Measurements from ENCODE around the gene PRAMEF20.
"Not testable (repeated sequence)": the region's sequence is repeated elsewhere in the genome, so short reads cannot be mapped to it uniquely, and the experiment has no call there.

The PRAMEF20 gene

DNA sequence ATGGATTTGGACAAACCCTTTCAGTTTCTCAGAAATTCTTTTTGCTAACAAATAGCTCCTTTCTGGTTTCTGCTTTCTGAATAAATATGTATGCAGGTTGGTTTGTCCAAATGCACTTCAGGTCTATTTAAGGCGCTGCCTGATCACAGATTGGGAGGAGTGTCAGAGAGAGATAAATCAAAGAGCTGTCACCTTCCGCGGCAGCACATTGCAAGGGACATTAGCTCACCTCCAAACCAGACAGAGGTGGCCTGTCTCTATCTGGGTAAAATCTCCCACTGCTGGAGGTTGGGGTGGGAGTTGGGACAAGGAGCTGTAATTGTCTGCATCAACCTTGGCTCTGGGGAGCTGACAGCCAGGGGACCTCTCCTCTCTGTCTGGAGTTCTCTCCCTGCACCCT, 25.2 kb downstream of the PRAMEF20 start:
- DNase-seq (ENCODE audit: low spot score), result no peak
- TF ChIP-seq, protein P1, sequence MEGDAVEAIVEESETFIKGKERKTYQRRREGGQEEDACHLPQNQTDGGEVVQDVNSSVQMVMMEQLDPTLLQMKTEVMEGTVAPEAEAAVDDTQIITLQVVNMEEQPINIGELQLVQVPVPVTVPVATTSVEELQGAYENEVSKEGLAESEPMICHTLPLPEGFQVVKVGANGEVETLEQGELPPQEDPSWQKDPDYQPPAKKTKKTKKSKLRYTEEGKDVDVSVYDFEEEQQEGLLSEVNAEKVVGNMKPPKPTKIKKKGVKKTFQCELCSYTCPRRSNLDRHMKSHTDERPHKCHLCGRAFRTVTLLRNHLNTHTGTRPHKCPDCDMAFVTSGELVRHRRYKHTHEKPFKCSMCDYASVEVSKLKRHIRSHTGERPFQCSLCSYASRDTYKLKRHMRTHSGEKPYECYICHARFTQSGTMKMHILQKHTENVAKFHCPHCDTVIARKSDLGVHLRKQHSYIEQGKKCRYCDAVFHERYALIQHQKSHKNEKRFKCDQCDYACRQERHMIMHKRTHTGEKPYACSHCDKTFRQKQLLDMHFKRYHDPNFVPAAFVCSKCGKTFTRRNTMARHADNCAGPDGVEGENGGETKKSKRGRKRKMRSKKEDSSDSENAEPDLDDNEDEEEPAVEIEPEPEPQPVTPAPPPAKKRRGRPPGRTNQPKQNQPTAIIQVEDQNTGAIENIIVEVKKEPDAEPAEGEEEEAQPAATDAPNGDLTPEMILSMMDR (IDR thresholded peaks at IDR 0.05; ENCODE audit: extremely low read depth, missing control alignments), result no peak

DNA sequence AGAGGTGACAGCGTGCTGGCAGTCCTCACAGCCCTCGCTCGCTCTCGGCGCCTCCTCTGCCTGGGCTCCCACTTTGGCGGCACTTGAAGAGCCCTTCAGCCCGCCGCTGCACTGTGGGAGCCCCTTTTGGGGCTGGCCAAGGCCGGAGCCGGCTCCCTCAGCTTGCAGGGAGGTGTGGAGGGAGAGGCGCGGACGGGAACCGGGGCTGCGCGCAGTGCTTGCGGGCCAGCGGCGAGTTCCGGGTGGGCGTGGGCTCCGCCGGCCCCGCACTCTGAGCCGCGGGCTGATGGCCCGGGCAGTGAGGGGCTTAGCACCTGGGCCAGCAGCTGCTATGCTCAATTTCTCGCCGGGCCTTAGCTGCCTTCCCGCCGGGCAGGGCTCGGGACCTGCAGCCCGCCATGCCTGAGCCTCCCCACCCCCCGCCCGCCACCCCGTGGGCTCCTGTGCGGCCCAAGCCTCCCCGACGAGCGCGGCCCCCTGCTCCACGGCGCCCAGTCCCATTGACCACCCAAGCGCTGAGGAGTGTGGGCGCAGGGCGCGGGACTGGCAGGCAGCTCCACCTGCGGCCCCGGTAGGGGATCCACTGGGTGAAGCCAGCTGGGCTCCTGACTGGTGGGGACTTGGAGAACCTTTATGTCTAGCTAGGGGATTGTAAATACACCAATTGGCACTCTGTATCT, 29.0 kb downstream of the PRAMEF20 start:
- not testable (repeated sequence) for DNase-seq (ENCODE audit: low spot score)

DNA sequence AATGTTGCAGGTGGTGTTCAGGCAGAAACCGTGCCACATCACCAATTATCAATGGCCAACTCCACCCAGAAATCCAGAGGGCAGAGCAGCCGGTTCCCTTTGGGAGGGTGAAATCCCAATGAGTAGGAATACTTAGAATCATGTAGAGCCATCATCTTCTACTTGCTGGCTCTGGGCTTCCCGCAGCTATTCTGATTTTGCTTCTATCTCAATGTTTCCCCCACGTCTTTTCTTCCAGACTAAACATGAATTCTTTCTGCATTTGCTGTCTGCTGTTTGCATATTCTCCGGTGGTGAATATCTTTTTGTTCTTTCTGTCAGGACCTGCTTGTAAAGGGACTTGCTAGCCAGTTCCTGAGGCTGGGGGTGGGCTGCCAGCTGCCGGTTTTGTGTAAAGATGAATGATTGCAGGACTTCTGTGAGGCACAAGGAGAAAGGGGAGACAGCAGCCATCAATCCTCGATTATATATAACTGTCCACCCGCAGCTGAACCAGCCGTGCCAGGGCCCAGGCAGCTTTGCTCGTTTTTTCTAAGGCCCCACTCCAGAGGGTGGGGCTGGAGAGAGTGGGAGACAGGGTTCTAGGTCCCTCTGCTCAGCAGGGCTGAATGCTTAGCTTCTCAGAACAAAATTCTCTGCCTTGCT, 33.2 kb downstream of the PRAMEF20 start:
- TF ChIP-seq, protein P1 (IDR thresholded peaks at IDR 0.05; ENCODE audit: extremely low read depth, missing control alignments), result no peak
- no peak for DNase-seq (ENCODE audit: low spot score)

GRCh38 chr1:13450204-13450603, 40.0 kb downstream of the PRAMEF20 start:
- no peak for DNase-seq (ENCODE audit: low spot score)

DNA sequence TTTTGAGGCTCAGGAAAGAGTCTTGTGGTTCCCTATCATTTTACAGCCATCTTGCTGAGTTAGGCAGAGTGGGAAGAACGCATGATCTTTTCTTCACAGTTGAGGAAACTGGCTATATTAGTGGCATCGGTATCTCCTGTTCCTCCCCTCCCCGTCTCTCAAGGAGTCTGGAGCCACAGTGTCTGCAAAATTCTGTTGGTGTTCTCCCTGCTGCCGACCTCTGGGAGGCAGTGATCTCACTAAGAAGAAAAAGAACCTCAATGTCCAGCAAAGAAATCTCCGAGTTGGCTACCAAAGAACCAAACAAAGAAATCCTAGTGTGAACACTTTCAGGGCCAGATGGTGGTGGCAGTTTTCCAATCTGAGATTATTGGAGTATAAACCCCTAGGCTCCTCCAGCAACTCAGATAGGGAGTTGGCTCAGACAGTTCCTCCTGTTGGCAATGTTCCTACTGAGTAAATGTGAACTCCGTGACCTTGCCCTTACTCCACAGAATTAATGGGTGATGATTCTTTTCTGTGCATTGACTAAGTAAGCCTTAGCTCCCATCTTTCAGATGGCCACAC, 41.2 kb downstream of the PRAMEF20 start:
- TF ChIP-seq, protein P1 (IDR thresholded peaks at IDR 0.05; ENCODE audit: extremely low read depth, missing control alignments), result no peak
- no peak for DNase-seq (ENCODE audit: low spot score)

More at GRCh38 chr1:13450204-13450603, 40.0 kb downstream of the PRAMEF20 start:
- TF ChIP-seq, protein P1 (IDR thresholded peaks at IDR 0.05; ENCODE audit: extremely low read depth, missing control alignments), result no peak

DNA sequence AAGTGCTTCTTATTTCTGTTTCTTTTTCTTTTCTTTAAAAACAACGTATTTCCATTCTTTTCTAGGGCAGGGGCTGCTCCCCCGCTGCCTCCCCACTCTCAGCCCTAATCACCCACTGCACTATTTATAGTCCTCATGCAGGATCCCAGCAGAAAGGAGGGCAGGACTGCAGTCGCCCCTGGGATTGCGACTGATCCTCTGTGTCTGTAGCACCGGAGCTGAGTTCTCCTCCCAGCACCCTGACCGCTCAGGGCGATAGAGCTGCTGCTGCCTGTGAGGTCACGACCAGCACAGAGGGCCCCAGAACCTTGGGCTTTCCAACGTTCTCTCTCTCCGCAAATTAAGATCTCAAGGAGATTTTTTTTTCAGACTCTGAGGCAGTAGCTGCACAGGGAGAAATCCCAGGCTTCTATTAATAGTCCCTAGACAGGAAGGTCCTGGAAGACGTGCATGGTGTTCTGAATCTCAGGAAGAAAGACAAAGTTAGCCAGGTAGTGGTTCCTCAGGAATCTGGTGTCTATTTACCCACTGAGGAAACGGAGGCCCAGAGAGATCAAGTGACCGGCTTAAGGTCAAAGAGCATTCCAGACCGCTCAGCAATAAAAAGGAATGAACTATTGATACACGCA, 46.8 kb downstream of the PRAMEF20 start:
- no peak for DNase-seq (ENCODE audit: low spot score)
- TF ChIP-seq, protein P1 (IDR thresholded peaks at IDR 0.05; ENCODE audit: extremely low read depth, missing control alignments), result no peak

DNA sequence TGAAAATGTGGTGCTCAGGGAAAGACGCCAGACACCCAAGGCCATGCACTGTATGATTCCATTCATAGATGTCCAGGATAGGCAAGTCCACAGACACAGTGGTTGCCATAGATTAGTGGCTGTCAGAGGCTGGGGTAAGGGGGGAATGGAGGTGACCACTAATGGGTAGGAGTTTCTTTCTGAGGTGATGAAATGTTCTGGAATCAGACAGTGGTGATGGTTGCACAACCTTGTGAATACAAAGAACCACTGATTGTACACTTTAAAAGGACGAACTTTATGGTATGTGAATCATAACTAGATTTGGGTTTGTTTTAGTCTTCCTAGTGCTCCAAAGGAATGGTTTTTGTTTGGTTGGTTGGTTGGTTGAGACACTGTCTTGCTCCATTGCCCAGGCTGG, 51.7 kb downstream of the PRAMEF20 start:
- DNase-seq (ENCODE audit: low spot score), result no peak
- TF ChIP-seq, protein P1 (IDR thresholded peaks at IDR 0.05; ENCODE audit: extremely low read depth, missing control alignments), result no peak
